Globus pallidus (tissue), 1 donor: ENCODE data around the gene ZMYND15.
"Not testable (repeated sequence)": the region's sequence is repeated elsewhere in the genome, so short reads cannot be mapped to it uniquely, and the experiment has no call there.

Source experiments
- DNase-seq: peaks from one replicate; pipeline ENCODE4 v3.0.0-alpha.2; 2015; ENCODE audit warnings: low spot score

ZMYND15 gene

GRCh38 chr17:4739122-4740024, at the start of gene ZMYND15, which contains the start of gene CXCL16:
ZMYND15 (plus strand) TSS chr17:4739833; CDS start chr17:4740549, 716 bp downstream.
CXCL16 (minus strand) TSS chr17:4739928; CDS start chr17:4739339, 589 bp downstream.
- no peak for DNase-seq

GRCh38 chr17:4689872-4690271, 49.8 kb upstream of the ZMYND15 start:
- not testable (repeated sequence) for DNase-seq

- no peak for DNase-seq
Measured at GRCh38 chr17:4690745-4691144, 48.9 kb upstream of the ZMYND15 start.

GRCh38 chr17:4691686-4692085, 47.9 kb upstream of the ZMYND15 start:
- DNase-seq, result no peak

- DNase-seq, result no peak
Measured at GRCh38 chr17:4693416-4693815, 46.2 kb upstream of the ZMYND15 start.

GRCh38 chr17:4696437-4696805, 43.2 kb upstream of the ZMYND15 start:
- DNase-seq, result no peak

- DNase-seq, result peak; percentile 33
Measured at GRCh38 chr17:4699401-4700056, 40.1 kb upstream of the ZMYND15 start.

- DNase-seq, result no peak
Measured at GRCh38 chr17:4701116-4701515, 38.5 kb upstream of the ZMYND15 start.

- DNase-seq, result no peak
Measured at GRCh38 chr17:4703330-4703691, 36.3 kb upstream of the ZMYND15 start.

GRCh38 chr17:4704574-4704907, 35.1 kb upstream of the ZMYND15 start:
- not testable (repeated sequence) for DNase-seq

GRCh38 chr17:4704991-4705390, 34.6 kb upstream of the ZMYND15 start:
- no peak for DNase-seq

GRCh38 chr17:4706121-4706520, 33.5 kb upstream of the ZMYND15 start:
- DNase-seq, result no peak

- no peak for DNase-seq
Measured at GRCh38 chr17:4708436-4708835, 31.2 kb upstream of the ZMYND15 start.

- DNase-seq, result peak; percentile 98
Measured at GRCh38 chr17:4709794-4710692, 29.6 kb upstream of the ZMYND15 start, which contains the start of gene ARRB2. ARRB2 (plus strand) TSS chr17:4710632; CDS start chr17:4710722, 90 bp downstream.

GRCh38 chr17:4710693-4711634, 28.7 kb upstream of the ZMYND15 start:
- DNase-seq, result no peak

GRCh38 chr17:4711661-4712181, 27.9 kb upstream of the ZMYND15 start:
- DNase-seq, result peak; percentile 64

- DNase-seq, result no peak
Measured at GRCh38 chr17:4712526-4712925, 27.1 kb upstream of the ZMYND15 start.

- not testable (repeated sequence) for DNase-seq
Measured at GRCh38 chr17:4714340-4715062, 25.1 kb upstream of the ZMYND15 start.

GRCh38 chr17:4715063-4715744, 24.4 kb upstream of the ZMYND15 start:
- no peak for DNase-seq
